ENCODE measurements around the gene DNM3.

Gene DNM3

DNA sequence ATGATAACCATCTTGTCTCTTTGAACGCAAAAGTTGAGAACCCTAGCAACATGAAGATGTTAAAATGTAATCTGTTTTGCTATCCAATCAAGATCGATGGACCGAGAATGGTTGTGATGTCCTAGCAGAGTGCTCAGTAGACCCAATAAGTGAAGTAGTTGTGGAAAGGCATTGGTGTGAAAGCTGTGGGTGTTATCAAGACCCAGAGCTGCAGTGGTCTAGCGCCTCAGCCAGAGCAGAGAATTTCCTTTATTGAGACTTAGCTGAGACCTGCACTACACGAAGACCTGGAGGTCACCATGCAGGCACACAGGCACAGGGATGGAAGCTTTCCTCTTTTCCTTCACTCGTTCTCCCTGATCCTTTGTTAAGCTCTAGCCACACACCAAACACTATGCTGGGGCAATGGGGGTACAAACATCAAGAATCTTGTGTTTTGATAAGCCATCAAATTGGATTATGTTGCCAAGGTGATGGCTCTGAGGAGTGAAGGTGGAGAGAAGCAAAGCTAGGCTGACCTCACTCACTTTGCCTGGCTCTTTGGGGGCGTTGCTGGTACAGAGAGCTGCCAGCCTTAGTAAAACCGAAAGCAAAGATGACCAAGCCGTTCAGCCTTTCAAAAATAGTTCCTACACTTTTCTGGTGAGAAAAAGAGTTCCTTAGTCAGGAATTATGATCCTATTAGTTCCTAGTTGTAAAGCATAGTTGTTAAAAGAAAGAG is 35.7 kb upstream of the DNM3 start:
- no peak for TF ChIP-seq CTCF (IDR thresholded peaks at IDR 0.05; ENCODE audit: extremely low read depth, missing control alignments)
- peak; percentile 26 for DNase-seq (ENCODE audit: low spot score)

- DNase-seq (ENCODE audit: low spot score), result no peak
- TF ChIP-seq CTCF (IDR thresholded peaks at IDR 0.05; ENCODE audit: extremely low read depth, missing control alignments), result no peak
Observed at GRCh38 chr1:171807556-171807955, 33.7 kb upstream of the DNM3 start.

DNA sequence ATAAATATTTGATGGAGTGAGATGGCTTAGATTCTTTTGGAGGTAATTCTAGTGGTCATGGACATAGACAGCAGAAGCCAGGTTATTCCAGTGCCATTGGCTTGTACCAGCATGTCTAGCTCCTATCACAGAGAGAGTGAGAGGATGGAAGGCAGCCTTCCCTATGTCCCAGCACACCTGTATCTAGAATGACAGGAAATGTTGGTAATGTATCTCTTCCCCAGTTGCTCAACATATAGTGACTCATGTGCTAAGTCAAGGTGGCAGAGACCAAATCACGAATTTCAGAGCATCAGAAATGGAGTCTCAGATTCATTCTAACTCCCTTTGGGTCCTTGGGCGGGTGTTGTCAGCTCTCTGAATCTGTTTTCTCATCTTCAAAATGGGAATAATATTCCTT is 31.5 kb upstream of the DNM3 start:
- no peak for TF ChIP-seq CTCF (IDR thresholded peaks at IDR 0.05; ENCODE audit: extremely low read depth, missing control alignments)
- no peak for DNase-seq (ENCODE audit: low spot score)

DNA sequence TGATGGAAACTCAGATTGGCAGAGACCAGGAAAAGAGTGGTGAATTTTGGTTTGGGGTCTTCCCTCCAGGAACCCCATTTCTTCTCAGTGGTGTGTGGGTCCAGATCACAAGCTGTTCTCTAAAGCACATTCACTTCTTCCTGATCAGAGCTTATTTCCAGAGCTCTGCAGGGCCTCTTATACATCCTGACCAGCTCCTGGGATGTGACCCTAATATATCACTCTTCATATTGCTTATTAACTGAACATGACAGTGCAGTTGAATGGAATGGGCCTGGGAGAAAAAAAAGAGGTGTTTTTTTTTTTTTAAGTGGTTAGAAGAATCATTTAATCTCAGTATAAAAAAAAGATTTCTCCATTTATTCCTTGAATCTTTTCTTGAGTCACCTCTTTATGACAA is 29.6 kb upstream of the DNM3 start:
- DNase-seq (ENCODE audit: low spot score), result no peak
- TF ChIP-seq CTCF (IDR thresholded peaks at IDR 0.05; ENCODE audit: extremely low read depth, missing control alignments), result no peak

DNA sequence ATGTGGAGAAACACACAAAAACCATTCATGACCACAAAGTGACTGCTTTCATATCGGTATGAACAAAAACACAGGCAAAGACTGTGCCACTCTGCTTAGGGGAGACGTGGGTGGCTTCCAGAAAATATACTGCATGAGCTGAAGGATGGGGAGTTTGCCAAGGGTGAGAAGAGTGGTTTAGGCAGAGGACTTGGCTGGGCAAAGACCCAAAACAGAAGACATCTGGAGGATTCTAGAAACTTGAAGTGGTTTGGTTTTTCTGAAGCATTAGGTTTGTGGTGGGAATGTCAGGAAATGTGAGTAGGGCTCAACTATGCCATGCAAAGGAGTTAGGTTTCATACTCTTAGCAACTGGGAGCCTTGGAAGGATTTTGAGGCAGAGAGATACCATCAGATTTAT is 26.6 kb upstream of the DNM3 start:
- TF ChIP-seq CTCF (IDR thresholded peaks at IDR 0.05; ENCODE audit: extremely low read depth, missing control alignments), result no peak
- DNase-seq (ENCODE audit: low spot score), result no peak

- DNase-seq (ENCODE audit: low spot score), result no peak
- no peak for TF ChIP-seq CTCF (IDR thresholded peaks at IDR 0.05; ENCODE audit: extremely low read depth, missing control alignments)
Observed at GRCh38 chr1:171816300-171816901, 24.9 kb upstream of the DNM3 start.

DNA sequence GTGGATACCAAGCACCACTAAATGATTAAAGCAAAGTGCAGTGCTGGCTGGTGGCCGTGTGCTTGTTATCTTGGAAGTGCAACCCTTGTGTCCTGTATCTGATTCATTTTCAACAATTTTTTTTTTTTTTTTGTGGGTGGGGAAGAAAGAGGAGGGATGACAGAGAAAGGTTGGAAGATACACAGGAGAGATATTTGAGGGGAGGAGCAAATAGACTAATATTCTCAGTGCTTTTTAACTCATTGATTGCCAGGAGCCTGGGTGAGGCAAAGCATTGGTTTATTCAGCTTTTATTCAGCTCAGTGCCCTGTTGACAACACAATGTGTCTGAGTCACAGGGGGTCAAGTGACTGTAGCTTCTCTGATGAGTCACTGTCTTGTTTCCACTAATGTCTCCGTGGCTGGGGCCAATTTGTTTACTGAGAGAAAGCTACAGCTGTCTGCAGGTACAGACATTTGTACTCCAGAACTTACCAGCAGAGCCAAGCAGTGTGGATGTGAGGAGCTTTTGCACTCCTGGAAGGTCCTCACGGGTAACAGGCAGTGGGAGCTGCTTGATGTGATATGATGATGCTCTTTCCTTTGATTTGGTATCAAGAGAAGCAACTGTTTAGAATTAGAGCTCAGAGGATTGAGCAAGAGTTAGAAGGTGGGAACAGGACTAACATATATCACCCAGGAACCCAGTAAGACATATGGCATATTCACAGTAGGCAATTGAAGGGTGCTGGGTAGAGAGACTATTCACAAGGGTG is 23.6 kb upstream of the DNM3 start:
- peak; percentile 11 for DNase-seq (ENCODE audit: low spot score)

More for the DNA sequence above, 23.6 kb upstream of the DNM3 start:
- no peak for TF ChIP-seq CTCF (IDR thresholded peaks at IDR 0.05; ENCODE audit: extremely low read depth, missing control alignments)
